ENCODE measurements around the gene PRKCB.
"Not testable (repeated sequence)": the region's sequence is repeated elsewhere in the genome, so short reads cannot be mapped to it uniquely, and the experiment has no call there.

GRCh38 chr16:23916552-23916951 lies 80.8 kb downstream of the PRKCB start:
- not testable (repeated sequence) for TF ChIP-seq SIX5 (IDR thresholded peaks at IDR 0.05; ENCODE audit: low read depth, low read length); POLR2AphosphoS5 (IDR thresholded peaks at IDR 0.05; ENCODE audit: low read depth, low read length); SP1 (IDR thresholded peaks at IDR 0.05; ENCODE audit: low read depth, low read length); EZH2 (IDR thresholded peaks at IDR 0.05; ENCODE audit: low read depth, low read length, severe bottlenecking); CTCF (IDR thresholded peaks at IDR 0.05; ENCODE audit: control extremely low read depth in 1 of 3, insufficient read depth in 1 of 3, low read depth in 1 of 3, low read length in 3 of 3); SUZ12 (IDR thresholded peaks at IDR 0.05; ENCODE audit: low read length); RFX5 (IDR thresholded peaks at IDR 0.05; ENCODE audit: borderline replicate concordance, low read depth, low read length); TCF12 (IDR thresholded peaks at IDR 0.05; ENCODE audit: low read depth, low read length); CEBPB (IDR thresholded peaks at IDR 0.05; ENCODE audit: low read depth, low read length); CBX5 (IDR thresholded peaks at IDR 0.05; ENCODE audit: low read depth, low read length); SRF (IDR thresholded peaks at IDR 0.05; ENCODE audit: low read depth, low read length); RNF2 (IDR thresholded peaks at IDR 0.05; ENCODE audit: borderline replicate concordance, low read depth, low read length, missing control alignments, poor library complexity, severe bottlenecking)
